ENCODE measurements around the gene SMCP.

The SMCP gene, protein sequence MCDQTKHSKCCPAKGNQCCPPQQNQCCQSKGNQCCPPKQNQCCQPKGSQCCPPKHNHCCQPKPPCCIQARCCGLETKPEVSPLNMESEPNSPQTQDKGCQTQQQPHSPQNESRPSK

DNA sequence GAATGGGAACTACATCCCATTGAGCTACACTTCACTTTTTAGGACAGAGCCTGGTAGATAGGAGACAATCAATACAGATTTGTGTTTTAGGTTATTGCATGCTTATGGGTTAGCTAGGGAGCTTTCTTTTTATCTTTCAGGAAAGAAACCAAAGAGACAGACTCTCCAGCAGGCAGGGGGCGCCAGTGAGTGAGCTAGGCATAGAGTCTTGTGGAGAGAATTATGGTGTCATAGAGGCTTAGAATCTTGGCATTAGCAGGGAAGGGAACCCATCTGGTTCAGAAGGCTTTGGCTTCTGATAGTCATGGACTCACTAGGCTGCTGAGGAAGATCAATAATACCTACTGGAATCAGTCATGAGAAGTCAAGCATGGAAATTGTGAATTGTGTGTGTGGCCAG, at the start of gene SMCP:
SMCP (plus strand) TSS at position 281 of the 400 bp plus-strand sequence. CDS start 6,101 bp downstream, outside the sequence.
- TF ChIP-seq, protein P1, sequence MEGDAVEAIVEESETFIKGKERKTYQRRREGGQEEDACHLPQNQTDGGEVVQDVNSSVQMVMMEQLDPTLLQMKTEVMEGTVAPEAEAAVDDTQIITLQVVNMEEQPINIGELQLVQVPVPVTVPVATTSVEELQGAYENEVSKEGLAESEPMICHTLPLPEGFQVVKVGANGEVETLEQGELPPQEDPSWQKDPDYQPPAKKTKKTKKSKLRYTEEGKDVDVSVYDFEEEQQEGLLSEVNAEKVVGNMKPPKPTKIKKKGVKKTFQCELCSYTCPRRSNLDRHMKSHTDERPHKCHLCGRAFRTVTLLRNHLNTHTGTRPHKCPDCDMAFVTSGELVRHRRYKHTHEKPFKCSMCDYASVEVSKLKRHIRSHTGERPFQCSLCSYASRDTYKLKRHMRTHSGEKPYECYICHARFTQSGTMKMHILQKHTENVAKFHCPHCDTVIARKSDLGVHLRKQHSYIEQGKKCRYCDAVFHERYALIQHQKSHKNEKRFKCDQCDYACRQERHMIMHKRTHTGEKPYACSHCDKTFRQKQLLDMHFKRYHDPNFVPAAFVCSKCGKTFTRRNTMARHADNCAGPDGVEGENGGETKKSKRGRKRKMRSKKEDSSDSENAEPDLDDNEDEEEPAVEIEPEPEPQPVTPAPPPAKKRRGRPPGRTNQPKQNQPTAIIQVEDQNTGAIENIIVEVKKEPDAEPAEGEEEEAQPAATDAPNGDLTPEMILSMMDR (IDR thresholded peaks at IDR 0.05; ENCODE audit: low read depth, low read length): no peak
- no peak within 1 kb of the TSS for H3K4me3 ChIP-seq (ENCODE audit: low read depth, low read length)

DNA sequence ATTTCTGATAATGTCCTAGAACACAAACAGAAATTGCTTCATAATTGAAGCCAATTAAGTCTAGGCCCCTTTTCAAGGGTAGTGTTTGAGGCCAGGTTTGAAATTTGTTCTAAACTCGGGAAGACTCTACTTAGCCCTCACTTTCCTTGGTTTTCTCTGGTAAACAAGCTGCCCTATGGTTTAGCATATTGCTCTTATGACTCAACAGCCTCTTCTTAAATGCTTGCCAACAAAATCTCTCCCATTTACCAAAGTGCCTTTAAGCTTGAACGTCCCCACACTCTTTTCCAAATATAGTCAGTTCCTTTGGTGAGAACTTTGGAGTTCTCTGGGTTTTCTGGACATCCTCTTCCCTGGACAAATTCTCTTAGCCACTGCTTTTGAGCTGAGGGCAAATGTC, 41.3 kb upstream of the SMCP start:
- TF ChIP-seq, protein P1 (IDR thresholded peaks at IDR 0.05; ENCODE audit: low read depth, low read length): no peak

DNA sequence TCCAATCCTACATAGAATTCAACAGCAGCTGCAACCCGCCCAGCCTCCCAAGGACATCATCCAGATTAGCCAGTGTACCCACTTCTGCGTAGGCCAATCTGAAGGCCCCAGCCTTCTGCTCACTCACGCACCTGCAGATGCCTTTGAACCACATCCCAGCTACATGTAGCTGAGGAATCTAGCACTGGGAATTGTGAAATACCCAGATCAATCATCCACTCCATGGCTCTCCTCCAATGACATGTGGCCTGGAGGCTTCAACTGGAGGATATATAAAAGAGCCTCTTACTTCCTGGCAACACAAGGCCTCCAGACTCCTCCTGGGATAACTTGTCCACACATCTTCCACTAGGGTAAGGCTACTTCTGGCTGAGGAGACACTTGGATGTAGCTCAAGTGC, 35.6 kb upstream of the SMCP start, which contains the start of gene LCE6A:
LCE6A (plus strand) TSS at position 301 of the 400 bp plus-strand sequence. CDS start 665 bp downstream, outside the sequence.
- no peak within 1 kb of the TSS for H3K4me3 ChIP-seq (ENCODE audit: low read depth, low read length)
- TF ChIP-seq, protein P1 (IDR thresholded peaks at IDR 0.05; ENCODE audit: low read depth, low read length): no peak

More for the DNA sequence above, 41.3 kb upstream of the SMCP start:
- no peak overlapping the region for H3K4me3 ChIP-seq (ENCODE audit: low read depth, low read length)

DNA sequence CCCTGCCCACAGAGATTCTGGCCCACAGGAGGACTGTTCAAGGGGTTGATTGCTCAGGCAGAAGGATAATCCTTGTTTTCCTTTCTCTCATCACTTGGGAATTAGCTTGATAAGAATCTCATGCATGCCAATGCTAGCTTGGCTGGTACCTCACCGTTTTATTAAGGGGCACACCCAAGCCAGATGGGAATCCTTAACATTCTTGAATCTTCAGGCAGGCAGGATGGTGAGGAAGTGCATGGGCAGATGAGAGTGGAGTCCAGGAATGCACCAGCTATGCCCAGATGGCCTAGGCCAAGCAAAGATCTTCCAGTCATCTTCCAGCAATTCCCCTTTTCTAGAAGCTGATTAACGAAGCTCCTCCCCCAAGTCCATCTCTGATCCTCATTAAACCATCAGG, 22.5 kb upstream of the SMCP start:
- no peak overlapping the region for H3K4me3 ChIP-seq (ENCODE audit: low read depth, low read length)
- TF ChIP-seq, protein P1 (IDR thresholded peaks at IDR 0.05; ENCODE audit: low read depth, low read length): no peak

DNA sequence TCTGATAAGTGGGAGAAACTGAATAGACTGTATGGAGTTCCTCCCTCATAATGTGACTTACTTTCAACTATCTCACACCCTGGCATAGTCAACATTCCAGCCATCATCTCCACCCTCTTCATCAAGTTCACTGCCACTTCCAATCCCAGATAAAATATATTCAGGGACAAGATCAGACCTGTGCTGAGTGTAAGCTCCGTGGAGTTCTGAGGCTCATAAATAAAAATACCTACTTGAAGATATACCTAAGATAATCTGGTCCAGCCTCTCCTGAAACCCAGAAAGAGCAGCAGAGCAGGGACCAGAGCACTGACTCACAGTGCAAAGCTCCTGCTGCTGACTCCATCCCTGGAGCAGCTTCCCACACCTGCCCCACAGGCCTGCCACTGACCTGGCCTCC, 20.1 kb upstream of the SMCP start:
- TF ChIP-seq, protein P1 (IDR thresholded peaks at IDR 0.05; ENCODE audit: low read depth, low read length): no peak
- no peak overlapping the region for H3K4me3 ChIP-seq (ENCODE audit: low read depth, low read length)

DNA sequence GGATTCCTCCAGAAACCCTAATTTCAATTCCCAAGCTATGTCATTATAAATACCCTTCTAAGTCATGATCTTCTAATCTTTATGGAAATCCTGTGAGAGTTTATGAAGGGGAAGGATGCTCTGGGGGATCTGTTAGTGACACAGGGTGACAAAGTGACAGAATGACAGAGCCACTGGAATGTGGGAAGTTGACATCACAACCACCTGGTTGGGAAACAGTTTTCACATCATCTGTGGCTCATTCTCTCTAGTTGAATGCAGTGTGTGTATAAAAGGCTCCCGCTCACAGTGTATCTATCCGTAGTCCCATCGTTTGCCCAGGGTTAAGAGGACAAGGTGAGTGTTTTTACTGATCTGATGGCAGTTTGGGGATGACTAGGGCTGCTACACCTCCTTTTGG, 18.4 kb upstream of the SMCP start, which contains the start of gene LCE7A:
LCE7A (plus strand) TSS at position 301 of the 400 bp plus-strand sequence. CDS start 702 bp downstream, outside the sequence.
- TF ChIP-seq, protein P1 (IDR thresholded peaks at IDR 0.05; ENCODE audit: low read depth, low read length): no peak

DNA sequence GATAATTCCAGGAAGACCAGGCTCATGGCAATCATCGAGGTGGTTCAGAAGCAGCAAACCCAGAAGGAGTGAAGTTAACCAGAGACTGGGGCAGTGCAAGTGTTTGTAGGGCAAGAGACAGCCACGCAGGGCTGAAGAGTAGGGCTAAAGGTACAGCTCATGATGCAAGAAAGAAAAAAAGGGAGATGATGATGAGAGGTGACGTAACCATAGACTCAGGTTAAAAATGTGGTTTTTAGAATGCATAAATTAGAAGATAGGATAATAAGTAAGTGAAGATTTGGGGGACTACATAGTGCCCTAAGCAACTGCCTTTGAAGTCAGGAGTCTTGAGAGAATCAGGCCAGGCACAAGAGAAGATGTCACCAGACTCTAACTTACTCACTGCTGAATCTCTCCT, 18.0 kb upstream of the SMCP start:
- TF ChIP-seq, protein P1 (IDR thresholded peaks at IDR 0.05; ENCODE audit: low read depth, low read length): no peak

More for the DNA sequence above, 18.4 kb upstream of the SMCP start, which contains the start of gene LCE7A:
- H3K4me3 ChIP-seq (ENCODE audit: low read depth, low read length): no peak within 1 kb of the TSS

More for the DNA sequence above, 18.0 kb upstream of the SMCP start:
- no peak overlapping the region for H3K4me3 ChIP-seq (ENCODE audit: low read depth, low read length)
